Fibroblast of pulmonary artery (primary cell): ENCODE measurements around the gene TECPR1.

Source experiments
- DNase-seq: peaks from one replicate; pipeline ENCODE4 v3.0.0-alpha.2; 2010; ENCODE audit warnings: low read depth
- H3K4me3 ChIP-seq: replicated peaks from 2 replicates; pipeline ENCODE4 v1.5.1; 2011; ENCODE audit warnings: low read depth, mild to moderate bottlenecking, control low read depth, low read length, moderate library complexity
- TF ChIP-seq, protein P1 (sequence below): IDR thresholded peaks from 2 replicates; pipeline ENCODE4 v1.5.1; 2011; ENCODE audit warnings: mild to moderate bottlenecking, control low read depth, low read length, inconsistent platforms; ENCODE audit errors: missing control alignments

Gene TECPR1

DNA sequence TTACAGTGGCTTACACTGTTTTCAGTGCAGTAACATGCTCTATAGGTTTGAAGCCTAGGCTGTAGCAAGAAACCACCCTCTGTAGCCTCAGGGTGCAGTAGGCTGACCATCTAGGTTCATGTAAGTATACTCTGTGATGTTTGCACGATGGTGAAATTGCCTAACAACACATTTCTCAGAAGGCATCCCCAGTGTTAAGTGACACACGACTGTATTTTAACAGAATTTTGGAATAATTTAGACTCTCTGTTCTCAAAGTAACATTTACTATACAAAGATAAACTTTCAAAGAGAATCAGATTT is 85.4 kb downstream of the TECPR1 start:
- no peak for DNase-seq
- H3K4me3 ChIP-seq = no peak overlapping the region
- TF ChIP-seq, protein P1, sequence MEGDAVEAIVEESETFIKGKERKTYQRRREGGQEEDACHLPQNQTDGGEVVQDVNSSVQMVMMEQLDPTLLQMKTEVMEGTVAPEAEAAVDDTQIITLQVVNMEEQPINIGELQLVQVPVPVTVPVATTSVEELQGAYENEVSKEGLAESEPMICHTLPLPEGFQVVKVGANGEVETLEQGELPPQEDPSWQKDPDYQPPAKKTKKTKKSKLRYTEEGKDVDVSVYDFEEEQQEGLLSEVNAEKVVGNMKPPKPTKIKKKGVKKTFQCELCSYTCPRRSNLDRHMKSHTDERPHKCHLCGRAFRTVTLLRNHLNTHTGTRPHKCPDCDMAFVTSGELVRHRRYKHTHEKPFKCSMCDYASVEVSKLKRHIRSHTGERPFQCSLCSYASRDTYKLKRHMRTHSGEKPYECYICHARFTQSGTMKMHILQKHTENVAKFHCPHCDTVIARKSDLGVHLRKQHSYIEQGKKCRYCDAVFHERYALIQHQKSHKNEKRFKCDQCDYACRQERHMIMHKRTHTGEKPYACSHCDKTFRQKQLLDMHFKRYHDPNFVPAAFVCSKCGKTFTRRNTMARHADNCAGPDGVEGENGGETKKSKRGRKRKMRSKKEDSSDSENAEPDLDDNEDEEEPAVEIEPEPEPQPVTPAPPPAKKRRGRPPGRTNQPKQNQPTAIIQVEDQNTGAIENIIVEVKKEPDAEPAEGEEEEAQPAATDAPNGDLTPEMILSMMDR = no peak

DNA sequence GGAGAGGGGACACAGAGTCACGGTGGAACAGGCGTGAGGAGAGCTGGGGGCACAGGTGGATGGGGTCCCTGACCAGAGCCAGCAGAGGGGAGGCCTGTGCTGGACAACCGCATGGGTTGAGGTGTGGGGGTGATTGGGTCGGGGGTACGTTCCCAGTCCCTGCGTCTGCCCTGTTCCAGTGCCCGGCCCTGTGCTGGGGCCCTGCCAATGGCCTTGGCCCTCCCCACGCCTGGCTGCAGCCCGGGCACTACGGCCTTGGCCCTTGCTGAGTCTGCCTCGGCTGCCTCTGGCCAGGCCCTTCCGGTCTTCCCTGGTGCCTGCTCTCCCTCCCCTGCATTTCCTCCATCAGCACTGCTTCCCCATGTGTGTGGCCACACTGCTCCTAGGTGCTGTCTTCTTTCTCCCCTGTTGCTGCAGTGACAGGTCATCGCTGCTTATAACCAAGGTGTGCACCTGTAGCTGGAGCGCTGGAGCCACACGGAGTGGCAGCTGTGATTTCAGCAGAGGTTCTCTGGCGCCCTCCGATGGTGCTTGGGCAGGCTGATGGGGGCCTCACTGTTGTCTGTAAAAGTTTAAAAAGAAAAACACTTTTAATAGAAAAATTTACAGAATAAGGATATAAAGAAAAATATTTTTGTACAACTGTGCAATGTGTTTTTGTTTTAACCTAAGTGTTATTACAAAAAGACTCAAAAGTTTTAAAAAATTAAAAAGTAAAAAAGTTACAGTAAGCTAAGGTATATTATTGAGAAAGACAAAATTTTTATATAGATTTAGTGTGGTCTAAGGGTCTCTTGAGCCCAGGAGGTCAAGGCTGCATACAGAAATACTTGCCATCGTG is 86.0 kb downstream of the TECPR1 start:
- TF ChIP-seq, protein P1 = peak; percentile 65
- peak; percentile 46 for DNase-seq
- no peak overlapping the region for H3K4me3 ChIP-seq
